ENCODE results near the gene ISLR2.

DNA sequence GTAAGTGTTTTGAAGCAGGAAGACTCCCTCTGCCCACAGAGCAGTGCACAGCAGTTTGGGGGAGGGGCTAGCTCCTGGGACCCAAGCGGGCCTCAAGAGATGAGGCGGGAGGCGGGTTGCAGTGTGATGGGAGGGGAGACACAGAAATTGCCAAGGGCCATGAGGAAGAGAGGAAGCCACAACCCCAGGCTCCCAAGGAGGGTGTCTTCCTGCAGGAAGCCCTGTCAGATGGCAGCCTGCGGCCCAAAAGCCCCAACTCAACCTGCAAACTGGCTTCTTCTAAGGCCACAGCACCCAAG lies 7.3 kb upstream of the ISLR2 start:
- TF ChIP-seq, protein P1, sequence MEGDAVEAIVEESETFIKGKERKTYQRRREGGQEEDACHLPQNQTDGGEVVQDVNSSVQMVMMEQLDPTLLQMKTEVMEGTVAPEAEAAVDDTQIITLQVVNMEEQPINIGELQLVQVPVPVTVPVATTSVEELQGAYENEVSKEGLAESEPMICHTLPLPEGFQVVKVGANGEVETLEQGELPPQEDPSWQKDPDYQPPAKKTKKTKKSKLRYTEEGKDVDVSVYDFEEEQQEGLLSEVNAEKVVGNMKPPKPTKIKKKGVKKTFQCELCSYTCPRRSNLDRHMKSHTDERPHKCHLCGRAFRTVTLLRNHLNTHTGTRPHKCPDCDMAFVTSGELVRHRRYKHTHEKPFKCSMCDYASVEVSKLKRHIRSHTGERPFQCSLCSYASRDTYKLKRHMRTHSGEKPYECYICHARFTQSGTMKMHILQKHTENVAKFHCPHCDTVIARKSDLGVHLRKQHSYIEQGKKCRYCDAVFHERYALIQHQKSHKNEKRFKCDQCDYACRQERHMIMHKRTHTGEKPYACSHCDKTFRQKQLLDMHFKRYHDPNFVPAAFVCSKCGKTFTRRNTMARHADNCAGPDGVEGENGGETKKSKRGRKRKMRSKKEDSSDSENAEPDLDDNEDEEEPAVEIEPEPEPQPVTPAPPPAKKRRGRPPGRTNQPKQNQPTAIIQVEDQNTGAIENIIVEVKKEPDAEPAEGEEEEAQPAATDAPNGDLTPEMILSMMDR (IDR thresholded peaks at IDR 0.05), result no peak
- TF ChIP-seq POLR2AphosphoS5 (IDR thresholded peaks at IDR 0.05) (no peak), POLR2A (IDR thresholded peaks at IDR 0.05; ENCODE audit: low read depth) (no peak)

All from esophagus muscularis mucosa (tissue), 3 donors.